Measurements from ENCODE around the gene FAM162B. TPM values are rescaled to one million over a fixed set of nuclear protein-coding genes. Genes with fewer than 3 reads are reported as not detected.

The FAM162B gene
- total RNA-seq (2014; rRNA removed) (not detected in 2 replicates), Bru-seq, nascent RNA (not detected), BruChase-seq, experiment 1, labeled RNA remaining after a 6-hour chase (not detected), BruChase-seq, experiment 2, labeled RNA remaining after a 2-hour chase (not detected)
- long read RNA-seq = 0 reads

GRCh38 chr6:116764961-116765841, at the start of gene FAM162B:
Gene FAM162B, minus strand, starts transcription at chr6:116765719. Its CDS starts 143 bp downstream, at chr6:116765576.
- no peaks in the 10 kb centered on the region for H3K27me3 ChIP-seq (ENCODE audit: low read length)
- no peaks in the 10 kb centered on the region for H3K79me2 ChIP-seq (ENCODE audit: low read length)
- H3K4me1 ChIP-seq (ENCODE audit: insufficient read depth, low read length) = no peaks in the 10 kb centered on the region
- H3K9me2 ChIP-seq (replicated peaks; ENCODE audit: low read length) = no peaks in the 10 kb centered on the region
- DNase-seq = no peak
- H3K36me3 ChIP-seq (ENCODE audit: low read depth, low read length) = no peaks in the 10 kb centered on the region
- no peak within 1 kb of the TSS for H2AFZ ChIP-seq (ENCODE audit: low read length)
- H3K27ac ChIP-seq (ENCODE audit: low read length) = no peak within 1 kb of the TSS
- ATAC-seq = no peak
- no peak within 1 kb of the TSS for H3K4me3 ChIP-seq (ENCODE audit: low read length)
- TF ChIP-seq CTCF (conservative IDR thresholded peaks at IDR 0.05; ENCODE audit: low read depth, low read length) = no peak
- no peak for TF ChIP-seq EZH2 (IDR thresholded peaks at IDR 0.05; ENCODE audit: low read length, unreplicated experiment)
- TF ChIP-seq EZH2phosphoT487 (IDR thresholded peaks at IDR 0.05; ENCODE audit: borderline replicate concordance, low read length) = no peak
- ChIA-PET POLR2A (ENCODE audit: unreplicated experiment) (no interaction called here), CTCF (no interaction called here)
- no TSS peak for BruUV-seq (replicated peaks)
- H3K9me3 ChIP-seq (ENCODE audit: low read length) = no peaks in the 10 kb centered on the region
- no peaks in the 10 kb centered on the region for H3F3A ChIP-seq (ENCODE audit: low read length, unreplicated experiment)
- intact Hi-C loops (cut with micrococcal nuclease) = no loop called here
- H3K9ac ChIP-seq (ENCODE audit: low read length) = no peak within 1 kb of the TSS
- H4K20me1 ChIP-seq (ENCODE audit: low read length) = no peaks in the 10 kb centered on the region
- no peak within 1 kb of the TSS for H3K4me2 ChIP-seq (ENCODE audit: low read length)

- intact Hi-C loops (cut with micrococcal nuclease) = no loop called here
- POLR2A ChIA-PET (ENCODE audit: unreplicated experiment) = no interaction called here
- H3K27me3 ChIP-seq (ENCODE audit: low read length) = peaks cover 10% of the 10 kb centered on the region; the same call in 1 of the 2 replicates
- no peaks in the 10 kb centered on the region for H3F3A ChIP-seq (ENCODE audit: low read length, unreplicated experiment)
- no peaks in the 10 kb centered on the region for H4K20me1 ChIP-seq (ENCODE audit: low read length)
- H3K9ac ChIP-seq (ENCODE audit: low read length) = no peak overlapping the region
- no peak for DNase-seq
- ATAC-seq = no peak
- no peak overlapping the region for H3K4me2 ChIP-seq (ENCODE audit: low read length)
- no peaks in the 10 kb centered on the region for H3K9me2 ChIP-seq (replicated peaks; ENCODE audit: low read length)
- CTCF ChIA-PET = no interaction called here
- H3K36me3 ChIP-seq (ENCODE audit: low read depth, low read length) = no peaks in the 10 kb centered on the region
- no peak overlapping the region for H3K27ac ChIP-seq (ENCODE audit: low read length)
- H3K79me2 ChIP-seq (ENCODE audit: low read length) = no peaks in the 10 kb centered on the region
- H3K4me3 ChIP-seq (ENCODE audit: low read length) = no peak overlapping the region
- H2AFZ ChIP-seq (ENCODE audit: low read length) = no peak overlapping the region
- no peak for TF ChIP-seq EZH2 (IDR thresholded peaks at IDR 0.05; ENCODE audit: low read length, unreplicated experiment)
- no peak for TF ChIP-seq EZH2phosphoT487 (IDR thresholded peaks at IDR 0.05; ENCODE audit: borderline replicate concordance, low read length)
- no peak for TF ChIP-seq CTCF (conservative IDR thresholded peaks at IDR 0.05; ENCODE audit: low read depth, low read length)
- H3K9me3 ChIP-seq (ENCODE audit: low read length) = no peaks in the 10 kb centered on the region
- no peaks in the 10 kb centered on the region for H3K4me1 ChIP-seq (ENCODE audit: insufficient read depth, low read length)
- BruUV-seq (replicated peaks) = no TSS peak
Measured at GRCh38 chr6:116812051-116812650, 46.6 kb upstream of the FAM162B start.

All from PC-3 (cell line).